Endothelial cell of umbilical vein (primary cell): ENCODE results near the gene GPR183. TPM values are rescaled to one million over a fixed set of nuclear protein-coding genes. Genes with fewer than 3 reads are reported as not detected.

Source experiments
- BruUV-seq: library from RNA; stranded (reverse); fragments of 400-500 nt; replicated peaks from 2 replicates; lab custom pipeline; 2021; lab: Mats Ljungman, UMichigan
- CTCF ChIA-PET: fragments of 300-600, 350-600 bp; sonication (Branson Sonifier 250); formaldehyde crosslinking; loops from one replicate; lab custom pipeline; 2021; ENCODE audit warnings: antibody characterized with exemption, inconsistent platforms; lab: Charles Lee
- POLR2A ChIA-PET: fragments of 300-600, 350-600 bp; sonication (Branson Sonifier 250); formaldehyde crosslinking; loops from one replicate; lab custom pipeline; 2021; ENCODE audit warnings: antibody characterized with exemption, inconsistent platforms; lab: Charles Lee
- DNase-seq: peaks from one replicate; pipeline ENCODE4 v3.0.0-alpha.2; 2011; ENCODE audit warnings: low read depth, low spot score
- FAIRE-seq: peaks from 2 replicates; lab custom pipeline; 2011; peaks lifted over from hg19 to GRCh38; lab: Jason Lieb, UNC
- H2AFZ ChIP-seq: 2 replicates; pipeline ENCODE4 v1.6.0; 2012; ENCODE audit warnings: low read depth, low read length, control low read depth, inconsistent platforms
- H3K27ac ChIP-seq: 2 replicates; pipeline ENCODE4 v1.5.1; 2011; ENCODE audit warnings: low read depth, mild to moderate bottlenecking, control low read depth, low read length, moderate library complexity; ENCODE audit not compliant: insufficient read depth
- H3K27me3 ChIP-seq, 2 experiments: 2 replicates each; pipeline versions ENCODE4 v1.6.0 to v1.6.1; 2011; ENCODE audit warnings: low read length in 2 of 2, mixed read lengths in 1 of 2; ENCODE audit not compliant: control insufficient read depth in 2 of 2, insufficient read depth in 2 of 2
- H3K36me3 ChIP-seq, 2 experiments: 2 replicates in 1 of 2; 3 replicates in 1 of 2; pipeline ENCODE4 v1.5.1; 2011; ENCODE audit warnings: low read length in 2 of 2, mild to moderate bottlenecking in 1 of 2, moderate library complexity in 1 of 2; ENCODE audit not compliant: control insufficient read depth in 2 of 2, insufficient read depth in 2 of 2; ENCODE audit errors: extremely low read depth in 1 of 2
- H3K4me1 ChIP-seq: 3 replicates; pipeline ENCODE4 v1.5.1; 2011; ENCODE audit warnings: mild to moderate bottlenecking, low read length; ENCODE audit not compliant: control insufficient read depth, insufficient read depth; ENCODE audit errors: extremely low read depth
- H3K4me2 ChIP-seq: 2 replicates; pipeline ENCODE4 v1.6.1; 2011; ENCODE audit warnings: low read length, control low read depth, mixed read lengths; ENCODE audit not compliant: insufficient read depth
- H3K4me3 ChIP-seq, 3 experiments: fragments of 200-600 bp in 1 of 3; sonication (generic), shearing (Covaris generic) in 1 of 3; replicated peaks in 1 of 3; 2 replicates each; pipeline ENCODE4 v1.5.1; 2011 to 2016; ENCODE audit warnings: control low read depth in 3 of 3, low read length in 3 of 3, mild to moderate bottlenecking in 2 of 3, inconsistent platforms in 1 of 3, low read depth in 1 of 3, moderate library complexity in 1 of 3; ENCODE audit not compliant: insufficient read depth in 1 of 3
- H3K79me2 ChIP-seq: 2 replicates; pipeline ENCODE4 v1.6.0; 2012; ENCODE audit warnings: low read length, inconsistent platforms; ENCODE audit not compliant: control insufficient read depth, insufficient read depth
- H3K9ac ChIP-seq: replicated peaks from 2 replicates; pipeline ENCODE3; 2011; ENCODE audit warnings: low read length, control low read depth; ENCODE audit not compliant: insufficient read depth; ENCODE audit errors: extremely low read depth
- H3K9me1 ChIP-seq: replicated peaks from 3 replicates; pipeline ENCODE4 v1.6.0; 2011; ENCODE audit warnings: mild to moderate bottlenecking, low read length; ENCODE audit not compliant: control insufficient read depth, insufficient read depth; ENCODE audit errors: extremely low read depth
- H3K9me3 ChIP-seq: replicated peaks from 2 replicates; pipeline ENCODE4 v1.5.1; 2012; ENCODE audit warnings: low read length, inconsistent platforms; ENCODE audit not compliant: control insufficient read depth, insufficient read depth
- H4K20me1 ChIP-seq: replicated peaks from 2 replicates; pipeline ENCODE3; 2011; ENCODE audit warnings: mild to moderate bottlenecking, low read length; ENCODE audit not compliant: control insufficient read depth, insufficient read depth; ENCODE audit errors: extremely low read depth
- EZH2 ChIP-seq: IDR thresholded peaks from 2 replicates; pipeline ENCODE4 v1.6.1; 2012; ENCODE audit warnings: borderline replicate concordance, low read depth, mild to moderate bottlenecking, moderate library complexity, low read length, inconsistent platforms; ENCODE audit not compliant: severe bottlenecking
- FOS ChIP-seq: IDR thresholded peaks from 2 replicates; pipeline ENCODE4 v1.6.1; 2011; ENCODE audit warnings: mild to moderate bottlenecking, low read length, moderate library complexity, borderline replicate concordance; ENCODE audit not compliant: insufficient read depth
- GATA2 ChIP-seq: IDR thresholded peaks from 2 replicates; pipeline ENCODE4 v1.7.0; 2011; ENCODE audit warnings: low read depth, mild to moderate bottlenecking, moderate library complexity, mixed read lengths, low read length; ENCODE audit not compliant: insufficient read length, insufficient read depth
- JUN ChIP-seq: IDR thresholded peaks from 2 replicates; pipeline ENCODE4 v1.6.1; 2011; ENCODE audit warnings: borderline replicate concordance, low read depth; ENCODE audit not compliant: insufficient read length, insufficient read depth
- MAX ChIP-seq: IDR thresholded peaks from 2 replicates; pipeline ENCODE4 v1.6.1; 2011; ENCODE audit not compliant: insufficient read depth, insufficient read length
- MYC ChIP-seq: IDR thresholded peaks from one replicate; pipeline ENCODE4 v1.6.1; 2011; ENCODE audit warnings: mild to moderate bottlenecking, low read depth, low read length
- POLR2A ChIP-seq: IDR thresholded peaks from 2 replicates; pipeline ENCODE4 v1.6.1; 2012; ENCODE audit warnings: low read depth, mild to moderate bottlenecking, control low read depth, low read length
- POLR2AphosphoS5 ChIP-seq: IDR thresholded peaks from 2 replicates; pipeline ENCODE4 v1.6.1; 2012; ENCODE audit warnings: low read depth, mild to moderate bottlenecking, control low read depth, low read length, moderate library complexity; ENCODE audit not compliant: insufficient read depth
- dilution Hi-C: fragments of 300-500 bp; cut with MboI; formaldehyde crosslinking; loops from one replicate; pipeline ENCODE4 v1.15.0; 2019; ENCODE audit warnings: low sequenced_read_pairs; ENCODE audit not compliant: extremely low pct_ligation_motif_present
- intact Hi-C: fragments of 100-400 bp; cut with micrococcal nuclease; formaldehyde crosslinking; loops from one replicate; pipeline ENCODE4 v1.10.0; 2022
- polyA plus RNA-seq, 4 experiments: library from polyadenylated mRNA; depleted of rRNA in 3 of 4; stranded (reverse) in 3 of 4; unstranded in 1 of 4; fragments of >200 nt; gene quantifications; 2 replicates each; pipeline versions ENCODE4 v1.2.1 to v1.2.3, GENCODE V29; 2011 to 2012; ENCODE audit warnings: missing spikeins in 1 of 4
- total RNA-seq: library from RNA; stranded (reverse); gene quantifications from 2 replicates; pipeline ENCODE4 v1.2.3, GENCODE V29; 2021
- TF ChIP-seq, protein P1 (sequence below), 2 donors: IDR thresholded peaks; 1 replicate in 1 of 2; 2 replicates in 1 of 2; pipeline ENCODE4 v1.5.1; 2011; ENCODE audit warnings: low read length in 2 of 2, mild to moderate bottlenecking in 2 of 2, moderate library complexity in 2 of 2, control low read depth in 1 of 2, inconsistent platforms in 1 of 2, low read depth in 1 of 2; ENCODE audit not compliant: insufficient read depth in 1 of 2; ENCODE audit errors: extremely low read depth in 1 of 2

Gene GPR183
- total and polyA plus RNA-seq, 2 donors (not counting 3 experiments of a cell fraction or from before 2014, with no cell fraction given), result 0.23 TPM; not detected in 1

DNA sequence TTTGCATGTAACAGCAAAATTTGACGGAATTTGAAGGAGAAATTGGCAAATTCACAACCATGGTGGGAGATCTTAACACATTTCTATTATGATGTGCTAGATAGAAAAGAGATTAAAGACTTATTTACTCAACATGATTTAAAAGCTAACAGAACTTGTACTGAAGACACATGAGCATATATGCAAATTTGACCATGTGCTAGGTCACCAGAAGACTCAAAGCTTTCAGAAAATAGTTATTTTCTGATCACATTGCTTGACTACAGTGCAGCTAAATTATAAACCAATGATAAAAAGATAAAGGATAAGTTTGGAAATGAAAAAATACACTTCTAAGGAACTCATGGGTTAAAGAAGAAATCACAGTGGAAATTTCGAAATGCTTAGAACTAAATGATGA lies 9.1 kb downstream of the GPR183 start:
- Histone ChIP-seq H3K9me3 (no peaks in the 10 kb centered on the region), H3K9ac (no peak overlapping the region), H3K36me3 (no peaks in the 10 kb centered on the region), H3K4me3 (no peak overlapping the region), H3K79me2 (no peaks in the 10 kb centered on the region), H3K27me3 (no peaks in the 10 kb centered on the region), H2AFZ (no peak overlapping the region), H3K27ac (no peak overlapping the region), H3K4me2 (no peak overlapping the region), H3K4me1 (no peaks in the 10 kb centered on the region), H4K20me1 (no peaks in the 10 kb centered on the region), H3K9me1 (no peaks in the 10 kb centered on the region)
- no TSS peak for BruUV-seq
- DNase-seq (no peak), FAIRE-seq (no peak)
- intact Hi-C loops (no loop called here), dilution Hi-C loops (no loop called here)
- ChIA-PET CTCF (interaction anchor here (1.4 to 2.7 kb wide), 2 partner anchors 28 to 38 kb away, joined by 4 to 15 read pairs; no protein-coding TSS in a partner anchor), POLR2A (no interaction called here)
- TF ChIP-seq, protein P1, sequence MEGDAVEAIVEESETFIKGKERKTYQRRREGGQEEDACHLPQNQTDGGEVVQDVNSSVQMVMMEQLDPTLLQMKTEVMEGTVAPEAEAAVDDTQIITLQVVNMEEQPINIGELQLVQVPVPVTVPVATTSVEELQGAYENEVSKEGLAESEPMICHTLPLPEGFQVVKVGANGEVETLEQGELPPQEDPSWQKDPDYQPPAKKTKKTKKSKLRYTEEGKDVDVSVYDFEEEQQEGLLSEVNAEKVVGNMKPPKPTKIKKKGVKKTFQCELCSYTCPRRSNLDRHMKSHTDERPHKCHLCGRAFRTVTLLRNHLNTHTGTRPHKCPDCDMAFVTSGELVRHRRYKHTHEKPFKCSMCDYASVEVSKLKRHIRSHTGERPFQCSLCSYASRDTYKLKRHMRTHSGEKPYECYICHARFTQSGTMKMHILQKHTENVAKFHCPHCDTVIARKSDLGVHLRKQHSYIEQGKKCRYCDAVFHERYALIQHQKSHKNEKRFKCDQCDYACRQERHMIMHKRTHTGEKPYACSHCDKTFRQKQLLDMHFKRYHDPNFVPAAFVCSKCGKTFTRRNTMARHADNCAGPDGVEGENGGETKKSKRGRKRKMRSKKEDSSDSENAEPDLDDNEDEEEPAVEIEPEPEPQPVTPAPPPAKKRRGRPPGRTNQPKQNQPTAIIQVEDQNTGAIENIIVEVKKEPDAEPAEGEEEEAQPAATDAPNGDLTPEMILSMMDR (IDR thresholded peaks at IDR 0.05; ENCODE audit: extremely low read depth in 1 of 2, insufficient read depth in 1 of 2, low read depth in 1 of 2, low read length in 2 of 2), result no peak
- no peak for TF ChIP-seq MAX
- no peak for TF ChIP-seq POLR2A
- TF ChIP-seq EZH2, result no peak
- TF ChIP-seq GATA2, result no peak
- no peak for TF ChIP-seq JUN
- TF ChIP-seq POLR2AphosphoS5, result no peak
- no peak for TF ChIP-seq MYC
- no peak for TF ChIP-seq FOS
